BJ (cell line): ENCODE results near the gene COQ6. TPM values are rescaled to one million over a fixed set of nuclear protein-coding genes. Genes with fewer than 3 reads are reported as not detected.

Source experiments
- CTCF ChIA-PET: fragments of 350-600 bp; formaldehyde crosslinking; extraction: SDS; loops from one replicate; lab custom pipeline; 2021; ENCODE audit warnings: antibody characterized with exemption, inconsistent platforms; lab: Yijun Ruan, JAX
- POLR2A ChIA-PET: fragments of 300-600 bp; sonication (Branson Sonifier 250); formaldehyde crosslinking; extraction: SDS; loops from one replicate; lab custom pipeline; 2021; ENCODE audit warnings: antibody characterized with exemption; lab: Charles Lee
- DNase-seq: peaks from one replicate; pipeline ENCODE4 v3.0.0-alpha.2; 2011; ENCODE audit warnings: low read depth
- H3K27me3 ChIP-seq: 2 replicates; pipeline ENCODE4 v1.6.0; 2011; ENCODE audit warnings: low read length; ENCODE audit not compliant: control insufficient read depth, insufficient read depth
- H3K36me3 ChIP-seq: 2 replicates; pipeline ENCODE4 v1.5.1; 2011; ENCODE audit warnings: low read length; ENCODE audit not compliant: control insufficient read depth, insufficient read depth
- H3K4me3 ChIP-seq: 2 replicates; pipeline ENCODE4 v1.5.1; 2011; ENCODE audit warnings: low read depth, mild to moderate bottlenecking, control low read depth, low read length
- CTCF ChIP-seq: IDR thresholded peaks from 2 replicates; pipeline ENCODE4 v1.5.1; 2011; ENCODE audit warnings: low read depth, mild to moderate bottlenecking, control low read depth, inconsistent platforms, low read length, moderate library complexity; ENCODE audit not compliant: insufficient read depth
- polyA plus RNA-seq: library from polyadenylated mRNA; depleted of rRNA; stranded (reverse); fragments of >200 nt; gene quantifications from 2 replicates; pipeline ENCODE4 v1.2.3, GENCODE V29; 2011

COQ6 gene
- polyA plus RNA-seq, 1 experiment, result 38.2 TPM

GRCh38 chr14:73958591-73958990 lies 8.5 kb downstream of the COQ6 start:
- Histone ChIP-seq H3K36me3 (peaks cover 26% of the 10 kb centered on the region), H3K4me3 (no peak overlapping the region), H3K27me3 (no peaks in the 10 kb centered on the region)
- DNase-seq, result no peak
- ChIA-PET POLR2A (no interaction called here), CTCF (interaction anchor here (1.0 kb wide), 1 partner anchor 18 kb away, joined by 3 read pairs; no protein-coding TSS in a partner anchor)
- no peak for TF ChIP-seq CTCF

GRCh38 chr14:73961192-73961591 lies 11.1 kb downstream of the COQ6 start:
- CTCF ChIA-PET, result interaction anchor here (0.6 kb wide), 1 partner anchor 1193 kb away, joined by 3 read pairs; no protein-coding TSS in a partner anchor

GRCh38 chr14:73965216-73965615 lies 15.1 kb downstream of the COQ6 start:
- POLR2A ChIA-PET, result no interaction called here
- CTCF ChIA-PET, result interaction anchor here (1.2 kb wide), 1 partner anchor 9 kb away, joined by 5 read pairs; no protein-coding TSS in a partner anchor
- TF ChIP-seq CTCF, result no peak
- H3K36me3 ChIP-seq, result peaks cover 15% of the 10 kb centered on the region
- no peak for DNase-seq
- no peak overlapping the region for H3K4me3 ChIP-seq
- H3K27me3 ChIP-seq, result no peaks in the 10 kb centered on the region

More at GRCh38 chr14:73961192-73961591, 11.1 kb downstream of the COQ6 start:
- Histone ChIP-seq H3K27me3 (no peaks in the 10 kb centered on the region), H3K36me3 (peaks cover 22% of the 10 kb centered on the region), H3K4me3 (no peak overlapping the region)
- DNase-seq, result no peak
- no peak for TF ChIP-seq CTCF
- POLR2A ChIA-PET, result no interaction called here

- Histone ChIP-seq H3K36me3 (peaks cover 12% of the 10 kb centered on the region), H3K4me3 (no peak overlapping the region), H3K27me3 (no peaks in the 10 kb centered on the region)
- POLR2A ChIA-PET, result no interaction called here
- no peak for DNase-seq
- CTCF ChIA-PET, result no interaction called here
- TF ChIP-seq CTCF, result no peak
Measured at GRCh38 chr14:73968885-73969284, 18.8 kb downstream of the COQ6 start.

GRCh38 chr14:73973497-73973896 lies 23.4 kb downstream of the COQ6 start:
- ChIA-PET POLR2A (no interaction called here), CTCF (interaction anchor here (1.2 kb wide), 1 partner anchor 14 kb away, joined by 3 read pairs; no protein-coding TSS in a partner anchor)
- H3K27me3 ChIP-seq, result no peaks in the 10 kb centered on the region
- TF ChIP-seq CTCF, result no peak
- H3K36me3 ChIP-seq, result peaks cover 7% of the 10 kb centered on the region
- no peak overlapping the region for H3K4me3 ChIP-seq
- no peak for DNase-seq
